Measurements from ENCODE around the gene IFT43.

GRCh38 chr14:76080025-76080424 is 94.5 kb downstream of the IFT43 start:
- TF ChIP-seq, protein P1, sequence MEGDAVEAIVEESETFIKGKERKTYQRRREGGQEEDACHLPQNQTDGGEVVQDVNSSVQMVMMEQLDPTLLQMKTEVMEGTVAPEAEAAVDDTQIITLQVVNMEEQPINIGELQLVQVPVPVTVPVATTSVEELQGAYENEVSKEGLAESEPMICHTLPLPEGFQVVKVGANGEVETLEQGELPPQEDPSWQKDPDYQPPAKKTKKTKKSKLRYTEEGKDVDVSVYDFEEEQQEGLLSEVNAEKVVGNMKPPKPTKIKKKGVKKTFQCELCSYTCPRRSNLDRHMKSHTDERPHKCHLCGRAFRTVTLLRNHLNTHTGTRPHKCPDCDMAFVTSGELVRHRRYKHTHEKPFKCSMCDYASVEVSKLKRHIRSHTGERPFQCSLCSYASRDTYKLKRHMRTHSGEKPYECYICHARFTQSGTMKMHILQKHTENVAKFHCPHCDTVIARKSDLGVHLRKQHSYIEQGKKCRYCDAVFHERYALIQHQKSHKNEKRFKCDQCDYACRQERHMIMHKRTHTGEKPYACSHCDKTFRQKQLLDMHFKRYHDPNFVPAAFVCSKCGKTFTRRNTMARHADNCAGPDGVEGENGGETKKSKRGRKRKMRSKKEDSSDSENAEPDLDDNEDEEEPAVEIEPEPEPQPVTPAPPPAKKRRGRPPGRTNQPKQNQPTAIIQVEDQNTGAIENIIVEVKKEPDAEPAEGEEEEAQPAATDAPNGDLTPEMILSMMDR (IDR thresholded peaks at IDR 0.05; ENCODE audit: low read length), result no peak
- no peak for TF ChIP-seq EZH2phosphoT487 (IDR thresholded peaks at IDR 0.05; ENCODE audit: low read length)

Measured in MM.1S (cell line).